Uterus (tissue), 2 donors: ENCODE measurements around the gene SLC8A1.

ENCODE experiments used
- CTCF ChIP-seq, 4 experiments: fragments of 200-600 bp in 2 of 4; fragments of 450-650 bp in 2 of 4; sonication (generic) in 2 of 4; IDR thresholded peaks; one replicate each; pipeline ENCODE4 v1.5.1; 2016 to 2019; ENCODE audit warnings: antibody characterized with exemption in 4 of 4, mild to moderate bottlenecking in 2 of 4, moderate library complexity in 1 of 4
- POLR2A ChIP-seq, 2 donors: fragments of 450-650 bp; IDR thresholded peaks; one replicate each; pipeline ENCODE4 v1.6.1; 2016; ENCODE audit warnings: antibody characterized with exemption in 2 of 2, mild to moderate bottlenecking in 1 of 2, moderate library complexity in 1 of 2

- no peak for TF ChIP-seq CTCF (IDR thresholded peaks at IDR 0.05)
- no peak for TF ChIP-seq POLR2A (IDR thresholded peaks at IDR 0.05)
Observed at GRCh38 chr2:40244251-40244650, 207.6 kb downstream of the SLC8A1 start.
